HG03097 (cell line): Measurements from ENCODE around the gene C10orf143.

ENCODE experiments used
- ATAC-seq: cut with Tn5 transposase; IDR thresholded peaks from one replicate; pipeline ENCODE4 v1.9.1; 2021; ENCODE audit not compliant: unreplicated experiment, low FRiP score

Gene C10orf143

DNA sequence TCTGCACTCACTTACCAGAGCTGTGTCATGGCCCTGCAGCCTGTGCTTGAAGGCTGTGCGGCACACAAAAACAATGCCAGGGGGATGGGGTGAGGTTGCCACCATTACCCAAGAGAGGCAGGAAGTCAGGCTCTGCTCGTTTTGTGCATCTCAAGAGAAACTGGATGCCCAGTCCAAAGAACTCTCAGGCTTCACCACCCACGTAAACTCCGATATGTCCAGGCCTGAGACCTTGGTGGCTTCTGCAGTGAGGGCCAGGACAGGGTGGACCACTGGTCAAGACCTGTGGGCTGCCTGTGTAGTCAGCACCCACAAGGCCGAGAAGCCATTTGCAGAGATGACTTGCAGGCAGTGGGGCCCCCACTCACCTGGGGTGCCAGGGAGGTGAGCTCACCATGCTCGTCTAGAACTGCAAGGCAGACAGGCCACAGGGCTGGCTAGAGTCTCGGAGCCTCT, 91.9 kb downstream of the C10orf143 start:
- ATAC-seq, result no peak

DNA sequence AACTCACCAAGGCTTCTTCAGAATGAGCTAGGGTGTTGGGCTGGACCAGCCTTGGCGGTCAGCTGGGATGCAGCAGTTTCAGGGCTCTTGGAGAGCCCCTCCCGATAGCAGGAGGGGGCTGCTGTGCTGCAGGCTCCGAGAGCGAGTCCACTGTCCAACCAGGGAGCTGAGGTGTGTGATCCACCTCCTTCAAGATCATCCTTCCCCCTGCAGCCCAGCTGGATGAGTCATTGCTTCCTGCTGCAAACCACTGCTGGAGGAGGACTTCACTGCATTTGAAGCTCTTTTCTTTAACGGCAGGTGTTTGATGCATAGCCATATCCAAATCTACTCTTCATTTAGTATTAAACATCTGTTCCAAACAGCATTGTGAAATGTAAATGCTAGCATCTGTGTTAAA, 92.4 kb downstream of the C10orf143 start:
- ATAC-seq, result no peak

DNA sequence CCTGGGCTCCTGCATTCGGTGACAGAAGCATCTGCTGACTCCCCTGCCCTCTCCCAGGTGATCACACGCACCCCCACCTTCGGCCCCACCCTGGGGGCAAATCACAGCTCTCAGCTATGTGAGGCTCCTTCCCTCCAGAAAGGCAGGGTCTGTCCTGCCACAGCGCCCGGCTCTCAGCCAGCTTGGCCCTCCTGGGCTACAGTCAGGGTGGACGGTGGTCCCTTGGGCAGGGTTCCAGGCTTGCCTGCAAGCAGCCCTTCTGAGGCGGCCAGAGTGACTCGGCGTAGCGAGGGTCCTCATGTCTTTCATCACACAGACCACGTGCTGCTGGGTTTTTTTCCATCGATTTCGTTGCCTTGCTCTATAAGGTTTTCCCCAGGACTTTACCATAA, 93.0 kb downstream of the C10orf143 start:
- ATAC-seq, result no peak

DNA sequence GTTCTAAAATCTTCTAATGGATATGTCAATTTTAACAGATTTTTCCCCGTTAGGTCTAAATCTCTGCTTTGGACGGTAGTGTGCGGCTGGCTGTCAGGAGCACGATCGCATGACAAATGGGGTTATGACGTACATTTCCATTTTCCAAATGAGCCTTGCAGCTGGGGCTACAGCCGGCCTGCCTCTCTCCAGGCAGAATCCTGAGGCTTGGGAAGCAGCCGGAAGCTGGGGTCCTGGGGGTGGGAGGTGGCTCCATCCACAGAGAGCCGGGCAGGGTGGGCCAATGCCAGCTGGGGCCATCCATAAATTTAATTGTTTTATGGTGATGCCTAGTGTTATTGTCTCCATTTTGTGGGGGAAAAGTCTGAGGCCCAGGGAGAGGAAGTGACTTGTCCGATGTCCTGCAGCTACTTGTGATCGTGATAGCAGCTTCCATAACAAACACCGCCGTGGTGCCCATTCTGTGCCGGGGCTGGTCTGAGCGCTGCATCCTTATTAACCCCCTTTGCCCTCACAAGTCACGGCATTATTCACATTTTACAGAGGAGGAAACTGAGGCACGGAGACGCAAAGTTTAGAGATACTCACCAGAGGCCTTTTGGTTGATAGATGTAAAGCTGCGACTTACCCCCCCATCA, 93.5 kb downstream of the C10orf143 start:
- ATAC-seq, result no peak

DNA sequence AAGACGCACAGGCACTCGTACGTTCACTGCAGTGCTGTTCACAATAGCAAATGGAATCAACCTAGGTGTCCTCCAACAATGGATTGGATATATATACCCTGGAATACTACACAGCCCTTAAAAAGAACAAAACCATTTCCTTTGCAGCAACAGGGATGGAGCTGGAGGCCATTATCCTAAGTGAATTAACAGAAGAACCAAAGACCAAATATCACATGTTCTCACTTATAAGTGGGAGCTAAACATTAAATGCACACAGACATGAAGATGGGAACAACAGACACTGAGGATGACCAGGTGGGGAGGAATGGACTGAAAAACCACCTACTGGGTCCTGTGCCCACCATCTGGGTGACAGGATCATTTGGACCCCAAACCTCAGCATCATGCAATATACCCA, 94.5 kb downstream of the C10orf143 start:
- no peak for ATAC-seq

DNA sequence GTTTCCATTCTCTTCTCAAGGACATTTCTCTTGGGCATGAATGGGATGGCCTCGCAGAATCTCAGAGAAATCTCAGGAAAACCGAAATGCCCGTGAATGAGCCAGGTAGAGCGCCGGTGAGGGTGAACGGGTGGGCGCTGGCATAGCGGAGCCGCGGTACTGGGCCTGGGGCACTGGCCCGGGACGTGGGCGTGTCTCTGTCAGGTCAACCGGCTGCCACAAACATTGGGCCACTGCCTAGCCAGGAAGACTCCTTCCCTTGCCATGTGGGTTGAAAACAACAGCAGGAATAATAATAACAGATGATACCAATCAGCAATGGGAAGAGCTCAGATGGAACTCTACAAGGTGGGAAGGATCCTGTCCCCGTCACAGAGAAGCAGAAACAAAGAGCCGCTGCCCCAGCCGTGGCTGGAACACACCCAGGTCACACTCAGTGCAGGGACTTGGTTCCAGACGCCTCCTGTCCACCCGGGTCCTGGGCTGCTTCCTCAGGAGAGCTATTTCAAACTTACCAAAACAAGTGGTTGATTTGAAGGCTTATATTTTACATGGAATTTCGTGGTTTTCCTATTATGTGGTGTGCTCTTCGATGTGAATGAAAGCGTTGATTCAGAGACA, 95.4 kb downstream of the C10orf143 start:
- no peak for ATAC-seq

DNA sequence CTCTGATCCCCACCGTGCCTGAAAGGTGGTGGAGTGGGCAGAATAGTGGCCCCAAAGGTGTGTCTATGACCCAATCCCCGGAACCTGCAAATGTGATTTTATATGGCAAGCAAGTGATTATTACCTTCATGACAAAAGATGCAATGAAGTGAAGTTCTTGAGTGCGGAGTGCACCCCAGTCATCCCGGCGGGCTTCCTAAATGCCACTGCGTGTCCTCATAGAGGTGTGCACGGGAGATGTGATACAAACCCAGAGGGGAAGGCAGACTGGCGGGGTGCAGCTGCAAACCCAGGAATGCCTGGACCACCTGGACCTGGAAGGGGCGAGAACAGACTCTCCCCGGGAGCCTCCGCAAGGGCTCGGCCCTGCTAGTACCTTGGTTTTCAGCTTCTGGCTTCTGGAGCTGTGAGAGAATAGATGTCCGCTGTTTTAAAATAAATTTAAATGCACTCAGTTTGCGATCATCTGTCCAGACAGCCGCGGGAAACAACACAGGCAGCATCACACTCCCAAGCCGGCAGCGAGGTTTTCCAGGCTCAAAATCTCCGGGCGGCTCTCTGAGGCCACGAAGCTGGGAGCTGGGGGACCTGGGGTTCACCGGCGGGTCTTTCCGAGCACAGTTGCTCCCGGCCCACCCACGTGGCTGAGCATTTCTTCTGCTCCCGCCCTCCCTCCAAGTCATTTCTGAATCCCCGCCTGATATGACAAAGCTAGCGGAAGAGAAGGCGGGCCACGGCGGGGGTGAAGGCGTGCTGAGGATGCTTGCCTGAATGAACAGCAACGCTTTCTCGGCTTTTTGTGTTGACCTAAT, 96.2 kb downstream of the C10orf143 start:
- no peak for ATAC-seq
